HUES6 (cell line): Measurements from ENCODE around the gene SEMA5B.

ENCODE experiments used
- H3K27ac ChIP-seq: 2 replicates; pipeline ENCODE4 v1.7.0; 2013; ENCODE audit warnings: low read depth, mild to moderate bottlenecking, low read length, inconsistent platforms
- H3K27me3 ChIP-seq: 2 replicates; pipeline ENCODE4 v1.6.1; 2013; ENCODE audit warnings: low read length; ENCODE audit not compliant: control insufficient read depth, insufficient read depth
- H3K36me3 ChIP-seq: 2 replicates; pipeline ENCODE4 v1.6.1; 2013; ENCODE audit warnings: low read length; ENCODE audit not compliant: control insufficient read depth, insufficient read depth
- H3K4me1 ChIP-seq: 2 replicates; pipeline ENCODE4 v1.6.1; 2013; ENCODE audit warnings: low read length; ENCODE audit not compliant: control insufficient read depth, insufficient read depth
- H3K4me3 ChIP-seq: 2 replicates; pipeline ENCODE4 v1.5.1; 2013; ENCODE audit warnings: low read depth, low read length
- H3K9ac ChIP-seq: one replicate; pipeline ENCODE4 v1.6.1; 2013; ENCODE audit warnings: mild to moderate bottlenecking, low read length
- H3K9me3 ChIP-seq: 2 replicates; pipeline ENCODE4 v1.6.1; 2013; ENCODE audit warnings: low read depth, low read length; ENCODE audit not compliant: control insufficient read depth, insufficient read depth

SEMA5B gene

GRCh38 chr3:123055352-123055751, 27.8 kb upstream of the SEMA5B start:
- Histone ChIP-seq H3K4me3 (no peak overlapping the region), H3K9ac (no peak overlapping the region), H3K9me3 (no peaks in the 10 kb centered on the region), H3K36me3 (no peaks in the 10 kb centered on the region), H3K27me3 (no peaks in the 10 kb centered on the region), H3K27ac (no peak overlapping the region), H3K4me1 (peaks cover 5% of the 10 kb centered on the region; the same call in 1 of the 2 replicates)

- no peak overlapping the region for H3K27ac ChIP-seq
- peaks cover 6% of the 10 kb centered on the region; the same call in 1 of the 2 replicates for H3K4me1 ChIP-seq
- no peaks in the 10 kb centered on the region for H3K27me3 ChIP-seq
- no peaks in the 10 kb centered on the region for H3K9me3 ChIP-seq
- H3K36me3 ChIP-seq, result no peaks in the 10 kb centered on the region
- H3K9ac ChIP-seq, result no peak overlapping the region
- H3K4me3 ChIP-seq, result no peak overlapping the region
Observed at GRCh38 chr3:123054931-123055330, 27.4 kb upstream of the SEMA5B start.

- Histone ChIP-seq H3K4me1 (peaks cover 6% of the 10 kb centered on the region; the same call in 1 of the 2 replicates), H3K9me3 (no peaks in the 10 kb centered on the region), H3K27me3 (no peaks in the 10 kb centered on the region), H3K36me3 (no peaks in the 10 kb centered on the region), H3K27ac (no peak overlapping the region), H3K9ac (no peak overlapping the region), H3K4me3 (no peak overlapping the region)
Observed at GRCh38 chr3:123054109-123054778, 26.7 kb upstream of the SEMA5B start.

GRCh38 chr3:123053107-123053506, 25.5 kb upstream of the SEMA5B start:
- Histone ChIP-seq H3K4me3 (no peak overlapping the region), H3K36me3 (no peaks in the 10 kb centered on the region), H3K27me3 (no peaks in the 10 kb centered on the region), H3K27ac (no peak overlapping the region), H3K9ac (no peak overlapping the region), H3K9me3 (no peaks in the 10 kb centered on the region), H3K4me1 (peaks cover 6% of the 10 kb centered on the region; the same call in 1 of the 2 replicates)

GRCh38 chr3:123050666-123051065, 23.1 kb upstream of the SEMA5B start:
- no peaks in the 10 kb centered on the region for H3K27me3 ChIP-seq
- peaks cover 6% of the 10 kb centered on the region; the same call in 1 of the 2 replicates for H3K4me1 ChIP-seq
- H3K36me3 ChIP-seq, result no peaks in the 10 kb centered on the region
- H3K9me3 ChIP-seq, result no peaks in the 10 kb centered on the region
- no peak overlapping the region for H3K4me3 ChIP-seq
- H3K27ac ChIP-seq, result no peak overlapping the region
- H3K9ac ChIP-seq, result no peak overlapping the region

- no peaks in the 10 kb centered on the region for H3K9me3 ChIP-seq
- no peak overlapping the region for H3K9ac ChIP-seq
- no peaks in the 10 kb centered on the region for H3K27me3 ChIP-seq
- no peaks in the 10 kb centered on the region for H3K36me3 ChIP-seq
- H3K27ac ChIP-seq, result no peak overlapping the region
- H3K4me1 ChIP-seq, result peaks cover 11% of the 10 kb centered on the region; the same call in 1 of the 2 replicates
- no peak overlapping the region for H3K4me3 ChIP-seq
Observed at GRCh38 chr3:123048480-123049237, 21.1 kb upstream of the SEMA5B start.

GRCh38 chr3:123047062-123047319, 19.4 kb upstream of the SEMA5B start:
- H3K9me3 ChIP-seq, result no peaks in the 10 kb centered on the region
- H3K4me1 ChIP-seq, result peaks cover 11% of the 10 kb centered on the region; the same call in 1 of the 2 replicates

GRCh38 chr3:123046262-123047061, 18.9 kb upstream of the SEMA5B start:
- H3K4me1 ChIP-seq, result peaks cover 11% of the 10 kb centered on the region; the same call in 1 of the 2 replicates
- no peak overlapping the region for H3K27ac ChIP-seq
- no peak overlapping the region for H3K9ac ChIP-seq

More at GRCh38 chr3:123047062-123047319, 19.4 kb upstream of the SEMA5B start:
- Histone ChIP-seq H3K9ac (no peak overlapping the region), H3K4me3 (no peak overlapping the region), H3K27ac (no peak overlapping the region), H3K27me3 (no peaks in the 10 kb centered on the region), H3K36me3 (no peaks in the 10 kb centered on the region)

GRCh38 chr3:123044981-123045763, 17.6 kb upstream of the SEMA5B start:
- Histone ChIP-seq H3K9me3 (no peaks in the 10 kb centered on the region), H3K4me1 (peaks cover 5% of the 10 kb centered on the region; the same call in 1 of the 2 replicates), H3K27me3 (no peaks in the 10 kb centered on the region), H3K9ac (no peak overlapping the region), H3K27ac (no peak overlapping the region), H3K4me3 (no peak overlapping the region), H3K36me3 (no peaks in the 10 kb centered on the region)

More at GRCh38 chr3:123046262-123047061, 18.9 kb upstream of the SEMA5B start:
- H3K36me3 ChIP-seq, result no peaks in the 10 kb centered on the region
- no peaks in the 10 kb centered on the region for H3K9me3 ChIP-seq
- H3K4me3 ChIP-seq, result no peak overlapping the region
- H3K27me3 ChIP-seq, result no peaks in the 10 kb centered on the region

- H3K9ac ChIP-seq, result no peak overlapping the region
- H3K27ac ChIP-seq, result no peak overlapping the region
- no peak overlapping the region for H3K4me3 ChIP-seq
- H3K36me3 ChIP-seq, result no peaks in the 10 kb centered on the region
- H3K9me3 ChIP-seq, result no peaks in the 10 kb centered on the region
- no peaks in the 10 kb centered on the region for H3K27me3 ChIP-seq
- peaks cover 5% of the 10 kb centered on the region; the same call in 1 of the 2 replicates for H3K4me1 ChIP-seq
Observed at GRCh38 chr3:123042413-123042812, 14.8 kb upstream of the SEMA5B start.
